HG03571 (cell line): ENCODE data around the gene PTPN4.

ENCODE experiments used
- ATAC-seq: cut with Tn5 transposase; IDR thresholded peaks from one replicate; pipeline ENCODE4 v1.9.1; 2021; ENCODE audit not compliant: unreplicated experiment

Gene PTPN4

DNA sequence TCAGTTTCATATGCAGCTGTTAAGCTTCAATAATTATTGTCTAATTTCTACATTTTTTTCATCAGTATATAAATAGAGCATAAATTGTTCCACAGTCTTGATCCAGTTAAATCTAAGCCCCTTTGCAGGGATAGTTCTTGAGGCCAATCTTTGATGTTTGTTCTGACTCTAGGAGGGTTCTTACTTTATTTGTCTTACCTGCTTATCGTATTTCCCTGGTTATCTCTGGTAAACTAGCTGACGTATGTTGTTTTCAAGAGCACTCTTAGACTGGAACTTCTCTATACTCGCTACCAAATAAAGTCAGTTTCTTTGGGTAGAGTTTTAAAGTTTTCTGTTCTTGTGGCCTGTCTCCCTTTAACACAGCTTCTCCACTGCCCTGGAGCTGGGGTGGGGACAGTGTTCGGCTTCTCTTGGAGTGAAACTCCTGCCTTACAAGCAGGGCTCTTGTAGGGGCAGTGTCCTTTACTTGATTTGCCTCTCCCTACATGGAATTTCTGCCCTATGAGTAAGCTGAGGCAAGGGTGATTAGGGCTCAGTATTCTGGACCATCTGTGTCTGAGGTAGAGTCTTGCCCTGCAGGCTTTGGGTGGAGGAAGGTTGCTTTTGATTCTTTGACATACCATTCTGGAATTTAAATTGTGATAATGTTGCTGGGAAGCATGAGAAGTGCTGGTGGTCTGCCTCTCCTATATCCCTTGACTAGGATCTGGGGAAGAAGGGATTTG is 90.3 kb downstream of the PTPN4 start:
- ATAC-seq, result no peak

DNA sequence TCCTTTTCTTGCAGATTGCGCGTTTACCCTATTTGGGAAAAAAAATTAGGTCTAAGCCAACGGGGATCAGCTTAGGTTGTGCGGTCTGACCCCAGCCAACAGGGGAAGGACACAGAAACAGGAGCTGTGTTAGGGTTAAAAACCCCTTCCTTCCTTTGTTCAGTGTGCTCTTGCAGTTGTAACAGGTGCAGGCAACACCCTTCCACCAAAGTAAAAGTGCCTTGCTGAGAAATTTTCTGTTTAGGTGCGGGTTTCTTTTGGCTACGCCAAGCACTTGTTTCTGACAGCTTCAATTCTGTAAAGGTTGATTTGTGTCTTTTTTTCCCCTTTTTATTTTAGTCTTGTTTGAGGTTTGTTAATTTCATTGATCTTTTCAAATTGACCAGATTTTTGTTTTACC is 92.5 kb downstream of the PTPN4 start:
- ATAC-seq, result no peak

DNA sequence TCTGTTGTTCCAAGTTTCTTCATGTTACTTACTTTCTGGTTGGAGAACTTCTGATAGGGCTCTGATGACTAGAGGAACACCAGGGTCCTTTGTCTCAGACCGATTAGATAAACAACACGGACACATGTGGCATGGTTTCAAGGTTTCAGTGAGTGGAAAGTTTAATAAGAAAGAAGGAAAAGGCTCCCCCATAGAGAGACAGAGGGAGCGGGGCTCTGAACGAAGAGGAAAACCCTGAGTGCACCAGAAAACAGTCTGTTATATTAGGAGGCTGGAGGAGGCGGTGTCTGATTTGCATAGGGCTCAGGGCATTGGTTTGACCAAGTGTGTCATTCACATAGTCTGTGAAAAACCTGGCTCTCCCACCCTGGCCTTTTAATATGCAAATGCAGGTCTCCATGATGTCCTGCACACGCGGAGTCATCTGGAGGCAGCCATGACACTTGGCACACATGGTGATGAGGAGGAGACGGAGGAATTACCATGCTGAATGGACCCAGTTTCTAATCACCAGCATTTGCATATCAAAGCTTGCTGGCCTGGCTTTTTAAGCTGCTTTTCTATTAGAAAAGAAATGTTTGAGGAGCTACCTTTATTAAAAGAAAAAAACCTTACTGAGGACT is 94.2 kb downstream of the PTPN4 start:
- no peak for ATAC-seq

DNA sequence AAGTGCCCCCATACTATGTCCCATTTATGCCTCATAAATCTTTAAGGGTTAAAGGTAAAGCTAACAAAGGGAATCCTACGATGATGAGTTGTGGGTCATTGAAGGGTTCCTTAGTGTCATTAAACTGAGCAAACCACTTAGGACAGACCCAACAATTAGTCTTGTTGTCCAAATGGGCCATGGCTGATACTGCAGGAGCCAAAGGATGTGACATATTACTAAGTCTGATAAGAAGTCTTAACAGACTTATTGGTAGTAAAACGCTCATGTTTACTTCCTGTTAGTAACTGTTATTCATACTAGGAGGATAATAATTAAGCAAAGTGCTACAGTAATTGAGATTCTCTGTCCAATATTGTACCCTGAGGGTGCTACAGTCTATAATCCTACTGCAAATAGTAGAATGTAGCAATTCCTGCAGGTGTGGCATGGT is 96.8 kb downstream of the PTPN4 start:
- no peak for ATAC-seq

DNA sequence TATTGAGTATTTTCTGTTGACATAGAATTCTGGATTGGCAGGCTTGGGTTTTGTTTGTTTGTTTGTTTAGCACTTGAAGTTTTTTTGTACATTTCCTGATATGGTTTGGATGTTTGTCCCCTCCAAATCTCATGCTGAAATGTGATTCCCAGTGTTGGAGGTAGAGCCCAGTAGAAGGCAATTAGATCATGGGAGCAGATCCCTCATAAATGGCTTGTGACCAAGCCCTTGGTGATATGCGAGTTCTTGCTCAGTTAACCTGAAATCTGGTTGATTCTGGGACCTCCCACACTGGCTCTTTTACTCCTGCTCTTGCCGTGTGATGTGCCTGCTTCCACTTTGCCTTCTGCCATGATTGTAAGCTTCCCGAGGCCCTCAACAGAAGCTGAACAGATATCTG is 98.0 kb downstream of the PTPN4 start:
- ATAC-seq, result no peak

DNA sequence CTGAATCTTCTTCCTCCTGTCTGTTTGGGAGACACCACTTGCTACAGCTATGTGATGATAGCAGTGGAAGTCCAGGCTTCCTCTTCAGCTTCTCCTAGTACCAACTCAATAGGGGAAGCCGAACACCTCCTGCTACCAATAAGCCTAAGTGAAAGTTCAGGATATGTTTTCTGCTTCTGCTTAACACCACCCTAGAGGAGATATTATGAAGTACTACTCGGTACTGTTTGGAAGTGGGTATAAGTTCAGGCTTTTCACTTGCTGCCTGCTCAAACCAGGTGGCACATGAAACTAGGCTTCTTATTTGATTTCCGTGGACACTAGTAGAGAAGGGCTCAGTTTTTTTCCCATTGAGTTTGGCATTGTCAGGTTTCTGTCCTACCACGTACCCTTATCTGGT is 99.8 kb downstream of the PTPN4 start:
- no peak for ATAC-seq

DNA sequence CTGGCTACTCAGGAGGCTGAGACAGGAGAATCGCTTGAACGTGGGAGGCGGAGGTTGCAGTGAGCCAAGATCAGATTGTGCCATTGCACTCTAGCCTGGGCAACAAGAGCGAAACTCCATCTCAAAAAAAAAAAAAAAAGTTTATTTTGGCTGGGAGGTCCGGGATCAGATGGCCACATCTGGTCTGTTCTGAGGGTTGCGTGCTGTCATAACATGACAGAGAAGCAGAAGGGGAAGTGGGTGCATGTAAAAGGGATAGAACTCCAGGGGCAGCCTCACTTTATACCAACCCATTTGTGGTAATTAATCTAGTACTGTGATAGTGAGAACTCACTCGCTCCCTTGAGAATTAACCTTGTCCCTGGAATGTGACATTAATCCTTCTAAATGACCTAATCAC is 101.2 kb downstream of the PTPN4 start:
- no peak for ATAC-seq

DNA sequence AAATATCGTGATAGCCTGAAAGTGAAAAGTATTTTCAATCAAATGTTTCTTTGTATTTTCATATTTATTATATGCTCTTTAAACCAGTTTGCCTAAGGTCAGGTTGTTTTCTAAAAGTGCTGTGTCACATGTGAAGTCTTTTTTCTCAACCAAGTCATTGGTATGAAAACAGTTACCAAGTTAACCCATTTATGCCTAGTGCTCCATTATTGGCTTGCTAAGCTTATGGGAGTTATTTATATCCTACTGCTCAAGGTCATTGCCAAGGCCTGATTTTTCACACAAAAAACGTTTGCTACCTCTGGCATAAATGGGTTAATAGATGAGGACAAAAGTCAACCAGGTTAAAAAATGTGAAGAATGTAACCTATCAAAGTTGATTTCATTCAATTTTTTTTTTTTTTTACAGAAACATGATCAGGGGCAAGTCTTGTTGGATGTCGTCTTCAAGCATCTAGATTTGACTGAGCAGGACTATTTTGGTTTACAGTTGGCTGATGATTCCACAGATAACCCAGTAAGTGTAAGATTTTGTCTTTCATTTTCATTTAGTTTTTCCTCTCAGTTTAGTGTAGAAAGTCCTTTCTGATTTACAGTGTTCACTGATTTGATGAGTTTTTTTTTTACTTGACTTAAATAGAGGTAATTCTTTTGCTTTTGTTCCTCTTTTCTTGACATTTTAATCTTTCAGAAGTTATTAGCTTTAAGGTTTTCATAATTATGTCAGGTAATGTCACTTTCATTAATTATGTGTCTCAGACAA is 102.6 kb downstream of the PTPN4 start:
- ATAC-seq, result peak; percentile 57

DNA sequence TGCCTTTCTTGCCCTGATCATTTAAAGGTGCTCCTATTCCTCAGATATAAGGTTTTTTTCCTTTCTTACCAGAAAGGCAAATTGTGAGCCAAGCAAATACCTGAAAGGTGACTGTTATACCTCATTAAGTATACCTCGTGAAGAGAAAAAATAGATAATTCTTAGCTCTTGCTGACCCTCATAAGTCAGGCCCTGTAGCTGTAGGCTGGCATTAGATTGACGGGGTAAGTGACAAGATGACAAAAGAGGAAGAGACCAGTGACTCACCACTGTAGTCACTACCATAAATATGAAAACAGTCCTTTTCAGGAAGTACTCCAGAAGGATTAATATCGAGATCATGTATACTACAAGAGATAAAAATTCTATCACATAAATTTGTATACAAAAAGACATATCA is 104.6 kb downstream of the PTPN4 start:
- ATAC-seq, result no peak

DNA sequence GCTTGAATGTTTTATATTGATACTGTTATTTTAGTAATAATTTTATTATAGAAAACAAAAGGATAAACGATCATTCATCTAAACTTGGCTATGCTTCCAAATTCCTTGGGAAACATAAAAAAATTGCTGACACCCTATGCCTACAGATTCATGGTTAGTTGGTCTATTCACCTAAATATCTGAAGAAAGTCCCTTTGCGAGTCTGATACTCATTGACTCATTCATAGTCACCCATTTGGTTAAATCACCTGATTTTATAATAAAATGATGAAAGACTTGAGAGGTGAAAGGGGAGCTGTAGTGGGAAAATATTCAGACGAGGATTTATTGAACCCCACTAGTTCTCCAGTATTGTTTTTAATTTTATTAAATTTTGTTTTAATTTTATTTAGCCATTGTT is 112.0 kb downstream of the PTPN4 start:
- ATAC-seq, result no peak

DNA sequence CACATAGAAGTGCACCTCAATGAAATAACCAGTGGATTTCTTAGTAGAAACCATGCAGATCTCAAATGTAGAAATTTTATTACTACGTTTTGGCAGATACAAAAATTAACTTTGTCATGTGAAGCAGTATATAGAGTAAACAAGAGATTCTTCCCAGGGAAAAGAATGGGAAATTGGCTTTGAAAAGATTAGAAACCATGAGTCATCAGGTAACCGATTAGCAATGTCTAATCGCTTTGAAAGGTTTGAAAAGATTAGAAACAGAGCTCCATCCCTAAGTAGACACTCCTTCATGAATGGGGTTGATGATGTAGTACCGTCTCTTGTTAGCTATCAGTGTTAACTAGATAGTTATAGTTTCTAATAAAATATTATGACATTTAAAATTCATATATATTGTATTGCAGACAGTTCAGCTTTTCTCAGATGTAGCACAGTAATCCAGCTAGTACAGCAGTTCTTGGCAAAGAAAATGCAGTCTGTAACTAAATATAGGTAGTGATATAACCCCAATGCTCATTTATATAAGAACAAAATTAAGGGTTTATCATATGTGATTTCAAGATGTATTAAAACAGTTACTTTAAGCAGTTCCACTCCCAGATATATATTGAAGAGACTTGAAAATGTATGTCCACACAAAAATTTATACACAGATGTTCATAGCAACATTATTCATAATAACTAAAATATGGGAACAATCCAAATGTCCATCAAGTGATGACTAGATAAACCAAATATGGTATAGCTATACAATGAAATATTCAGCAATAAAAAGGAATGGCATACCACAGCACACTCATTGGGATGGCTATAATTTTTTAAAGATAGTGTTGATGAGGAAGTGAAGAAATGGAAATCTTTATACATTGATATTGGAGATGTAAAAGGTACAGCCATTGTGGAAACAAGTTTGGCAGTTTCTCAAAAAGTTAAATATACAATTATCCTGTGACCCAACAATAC is 113.9 kb downstream of the PTPN4 start:
- no peak for ATAC-seq

DNA sequence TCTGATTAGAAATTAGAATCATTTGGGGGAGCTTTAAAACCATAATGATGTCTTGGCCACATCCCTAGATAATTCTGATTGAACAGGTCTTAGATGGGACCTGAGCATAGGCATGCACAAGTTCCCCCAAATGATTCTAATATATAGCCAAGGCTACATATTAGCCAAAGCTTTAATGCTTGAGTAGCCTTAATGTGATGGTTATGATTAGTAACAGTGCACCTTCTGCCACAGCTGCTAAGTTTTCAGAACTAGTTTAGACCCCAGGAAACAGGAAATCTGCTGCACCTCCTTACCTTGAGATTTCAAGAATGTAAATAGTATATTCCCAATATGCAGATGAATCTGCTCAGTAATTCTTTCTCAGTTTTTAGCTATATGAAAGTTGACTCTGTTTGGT is 119.8 kb downstream of the PTPN4 start:
- ATAC-seq, result peak; percentile 91

DNA sequence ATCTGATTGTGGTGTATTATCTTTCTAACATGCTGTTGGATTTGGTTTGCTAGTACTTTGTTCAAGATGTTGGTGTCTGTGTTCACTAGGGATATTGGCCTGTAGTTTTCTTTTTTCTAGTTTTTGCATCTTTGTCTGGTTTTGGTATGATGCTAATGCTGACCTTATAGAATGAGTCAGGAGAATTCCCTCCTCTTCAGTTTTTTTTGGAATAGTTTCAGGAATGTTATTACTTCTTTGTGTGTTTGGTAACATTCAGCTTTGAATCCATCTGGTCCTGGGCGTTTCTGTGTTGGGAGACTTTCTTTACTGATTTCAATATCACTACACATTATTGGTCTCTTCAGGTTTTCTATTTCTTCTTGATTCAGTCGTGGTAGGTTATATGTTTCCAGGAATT is 129.0 kb downstream of the PTPN4 start:
- ATAC-seq, result no peak

DNA sequence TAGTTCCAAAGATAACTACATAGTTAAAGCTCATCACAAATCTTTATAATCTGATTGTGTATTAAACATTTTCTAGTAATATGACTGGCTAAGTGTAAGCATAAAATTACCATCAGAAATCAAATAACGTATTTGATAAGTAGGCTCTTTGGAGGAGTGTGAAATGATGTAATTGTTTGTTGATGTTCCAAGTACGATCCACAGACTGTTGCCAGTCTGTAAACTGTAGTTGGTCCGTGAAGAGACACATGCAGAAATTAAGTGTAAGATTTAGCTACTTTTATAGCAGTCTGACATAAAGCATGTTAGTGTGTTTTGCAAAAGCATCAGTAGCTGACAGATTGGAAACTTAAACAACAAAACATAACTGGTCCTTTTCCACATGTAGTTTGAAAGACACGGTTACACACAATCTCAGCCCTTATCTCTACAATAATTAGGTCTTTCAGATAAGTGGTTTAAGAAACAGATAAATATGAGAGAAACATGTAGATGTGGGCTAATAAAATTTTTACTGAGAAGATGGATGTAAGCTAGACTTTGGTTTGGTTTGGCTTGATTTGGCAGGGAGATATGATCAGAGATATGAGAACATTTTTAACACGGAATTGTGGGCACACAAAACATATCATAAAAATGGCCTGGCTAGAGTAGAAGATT is 138.1 kb downstream of the PTPN4 start:
- no peak for ATAC-seq

DNA sequence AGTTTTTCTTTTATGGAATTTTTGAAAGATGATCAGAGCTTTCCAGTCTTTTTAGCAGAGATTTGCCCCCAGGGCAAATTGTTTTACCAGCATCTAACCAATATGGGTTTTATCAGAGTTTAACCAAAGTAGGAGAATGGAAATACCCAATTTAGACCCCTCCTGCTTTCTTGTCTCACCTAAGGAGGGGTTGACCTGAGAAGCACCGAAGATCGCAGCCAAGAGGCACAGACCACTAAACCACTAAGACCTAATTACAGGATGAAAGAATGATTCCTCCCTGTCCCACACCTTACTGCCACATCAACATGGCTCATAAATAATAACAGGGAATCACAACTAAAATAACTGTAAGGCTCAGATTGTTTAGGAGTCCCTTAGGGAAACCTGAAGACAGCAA is 141.3 kb downstream of the PTPN4 start:
- ATAC-seq, result no peak

DNA sequence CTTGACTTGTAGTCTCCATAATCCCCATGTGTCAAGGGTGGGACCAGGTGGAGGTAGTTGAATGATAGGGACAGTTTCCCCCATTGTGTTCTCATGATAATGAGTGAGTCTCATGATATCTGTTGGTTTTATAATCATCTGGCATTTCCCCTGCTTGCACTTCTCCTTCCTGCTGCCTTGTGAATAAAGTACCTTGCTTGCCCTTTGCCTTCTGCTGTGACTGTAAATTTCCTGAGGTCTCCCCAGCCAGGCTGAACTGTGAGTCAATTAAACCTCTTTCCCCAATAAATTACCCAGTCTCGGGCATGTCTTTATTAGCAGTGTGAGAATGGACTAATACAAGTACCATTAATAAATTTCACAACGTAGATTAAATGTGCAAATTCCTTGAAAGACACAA is 150.8 kb downstream of the PTPN4 start:
- no peak for ATAC-seq

DNA sequence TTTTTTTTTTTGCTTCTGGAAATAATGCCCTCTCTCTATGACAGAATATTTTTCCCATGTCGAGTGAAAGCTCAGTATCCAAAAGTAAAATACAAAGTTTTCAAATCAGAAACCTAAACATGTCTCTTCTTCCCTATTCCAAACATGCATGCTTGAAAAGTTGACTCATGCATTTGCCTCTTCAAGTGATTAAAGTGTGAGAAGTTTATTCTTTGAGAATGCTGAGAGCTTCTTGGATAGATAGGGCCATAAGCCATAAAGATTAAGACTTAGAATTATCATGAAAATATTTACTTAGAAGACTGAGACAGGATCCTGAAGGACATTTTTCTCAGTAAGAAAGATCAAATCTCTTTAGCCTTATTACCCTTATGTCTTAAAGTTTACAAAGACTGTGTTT is 154.5 kb downstream of the PTPN4 start:
- ATAC-seq, result no peak

DNA sequence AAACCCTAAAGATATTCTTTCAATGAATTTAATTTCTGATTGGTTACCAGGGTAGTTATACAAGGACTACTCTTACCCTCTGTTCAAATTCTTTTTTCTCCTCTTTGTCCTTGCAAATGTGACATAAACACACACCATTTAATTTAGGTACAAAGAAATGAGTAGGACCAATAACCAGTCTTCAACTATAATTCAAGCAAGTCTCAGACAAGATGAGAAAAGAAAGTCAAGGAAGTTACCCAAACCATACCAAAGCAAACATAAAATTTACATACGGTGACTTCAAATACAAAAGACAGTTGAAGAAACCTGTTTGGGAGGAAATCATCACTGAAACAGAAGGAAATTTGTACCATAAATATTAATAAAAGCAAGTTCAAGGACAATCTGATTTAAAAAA is 162.1 kb downstream of the PTPN4 start:
- ATAC-seq, result no peak

DNA sequence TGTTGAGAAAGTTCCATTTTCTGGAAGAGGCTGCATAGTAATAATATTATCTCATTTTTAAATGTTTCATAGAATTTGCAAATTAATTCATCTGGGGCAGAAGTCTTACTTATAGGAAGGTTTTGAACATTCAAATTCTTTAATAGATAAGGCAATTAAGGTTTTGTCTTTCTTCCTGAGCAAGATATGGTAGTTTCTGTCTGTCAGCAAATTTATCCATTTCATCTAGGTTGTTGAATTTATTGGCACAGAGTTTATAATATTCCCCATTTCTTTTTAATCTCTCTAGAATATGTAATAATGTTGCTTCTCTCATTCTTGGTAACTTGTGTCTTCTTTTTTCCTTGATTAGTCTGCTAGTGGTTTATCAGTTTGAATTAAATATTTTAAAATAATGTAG is 163.0 kb downstream of the PTPN4 start:
- ATAC-seq, result no peak

DNA sequence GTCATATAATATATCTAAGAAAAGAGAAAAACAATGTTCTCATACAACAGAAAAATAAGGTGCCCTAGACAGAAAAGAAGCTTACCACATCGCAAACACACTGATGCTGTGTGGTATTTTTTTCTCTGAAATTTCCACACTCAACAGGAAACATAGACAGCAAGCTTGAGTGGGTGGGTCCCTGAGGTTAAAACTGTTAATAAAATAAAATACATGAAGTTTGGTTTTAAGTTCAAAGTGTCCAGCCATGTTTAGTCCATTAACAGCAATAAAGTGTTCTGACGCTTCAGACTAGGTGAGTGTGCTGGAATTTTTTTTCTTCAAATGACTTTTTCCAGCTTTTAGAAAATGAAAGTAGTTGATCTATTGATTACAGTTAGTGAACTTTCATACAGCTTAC is 169.8 kb downstream of the PTPN4 start:
- no peak for ATAC-seq

DNA sequence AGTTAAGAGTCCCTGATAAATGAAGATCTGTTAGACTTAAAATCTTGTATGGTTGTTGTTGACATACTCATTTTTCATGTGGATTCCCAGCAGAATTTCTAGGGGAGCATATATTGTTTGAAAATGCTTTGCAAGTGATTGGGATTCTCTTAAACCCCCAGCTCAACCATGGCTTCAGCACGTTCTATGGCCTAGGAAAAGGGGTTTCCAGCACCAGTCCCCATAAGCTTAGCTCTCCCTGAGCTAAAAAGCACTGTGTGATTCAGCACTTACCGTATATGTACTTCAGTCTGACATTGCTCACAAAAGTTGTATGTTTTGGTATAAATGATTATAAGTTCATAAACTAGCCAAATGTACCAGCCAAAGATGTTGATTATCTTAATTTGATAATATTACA is 173.1 kb downstream of the PTPN4 start:
- no peak for ATAC-seq
